H1 (cell line): ENCODE measurements around the gene TRAF3IP3. TPM values are rescaled to one million over a fixed set of nuclear protein-coding genes. Genes with fewer than 3 reads are reported as not detected.

ENCODE experiments used
- CBX5 ChIP-seq: fragments of 300-800, 300-1000 bp; sonication (generic); IDR thresholded peaks from 2 replicates; pipeline ENCODE4 v1.7.1; 2016; ENCODE audit warnings: antibody characterized with exemption, low read length, low read depth
- GTF2F1 ChIP-seq: IDR thresholded peaks from 2 replicates; pipeline ENCODE4 v1.6.1; 2012; ENCODE audit warnings: low read depth, low read length, improper control_type of control experiment, borderline replicate concordance
- NANOG ChIP-seq: IDR thresholded peaks from 2 replicates; pipeline ENCODE4 v1.6.1; 2011; ENCODE audit warnings: low read length, low read depth, mild to moderate bottlenecking, inconsistent platforms; ENCODE audit not compliant: insufficient read depth, poor library complexity, severe bottlenecking
- polyA plus RNA-seq, 7 experiments: library from polyadenylated mRNA; depleted of rRNA in 3 of 7; stranded (reverse) in 5 of 7; unstranded in 2 of 7; fragments of >200 nt in 5 of 7; fragments of 200-250 nt in 2 of 7; gene quantifications; 1 replicate in 5 of 7; 2 replicates in 1 of 7; 4 replicates in 1 of 7; pipeline versions ENCODE4 v1.2.1 to v1.2.3, GENCODE V29; 2011 to 2013; ENCODE audit warnings: missing spikeins in 2 of 7, mixed read lengths in 2 of 7
- total RNA-seq: library from RNA; stranded (reverse); fragmentation: NEBNext Ultra II Directional; extraction: Animal tissue kit (Norgen Biotek cat#: 25700); gene quantifications from 2 replicates; pipeline ENCODE4 v1.2.1, GENCODE V29; 2021
- TF ChIP-seq, protein P1 (sequence below): IDR thresholded peaks from 2 replicates; pipeline ENCODE4 v1.6.1; 2012; ENCODE audit warnings: low read length, inconsistent platforms
- TF ChIP-seq, protein P2 (sequence below): IDR thresholded peaks from 2 replicates; pipeline ENCODE4 v1.6.1; 2012; ENCODE audit warnings: inconsistent platforms

Gene TRAF3IP3
- total and polyA plus RNA-seq, 2 of the 8 experiments (the other 6 are each of a cell fraction or from before 2014, with no cell fraction given) = not detected

DNA sequence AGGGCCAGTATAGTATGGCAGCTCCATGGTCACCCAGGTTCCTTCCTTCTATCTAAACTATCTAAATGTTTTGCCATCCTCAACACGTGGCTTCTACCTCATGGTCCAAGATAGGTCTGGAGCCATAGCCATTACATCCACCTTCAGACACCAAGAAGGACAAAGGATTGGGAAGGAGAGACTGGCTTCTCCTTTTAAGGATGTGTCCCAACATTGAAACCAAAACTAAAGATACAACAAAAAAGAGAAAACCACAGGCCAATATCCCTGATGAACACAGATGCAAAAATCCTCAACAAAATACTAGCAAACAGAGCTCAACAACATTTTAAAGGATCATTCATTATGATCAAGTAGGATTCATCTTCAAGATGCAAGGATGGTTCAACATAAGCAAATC, 26.4 kb upstream of the TRAF3IP3 start (continued):
- TF ChIP-seq, protein P1, sequence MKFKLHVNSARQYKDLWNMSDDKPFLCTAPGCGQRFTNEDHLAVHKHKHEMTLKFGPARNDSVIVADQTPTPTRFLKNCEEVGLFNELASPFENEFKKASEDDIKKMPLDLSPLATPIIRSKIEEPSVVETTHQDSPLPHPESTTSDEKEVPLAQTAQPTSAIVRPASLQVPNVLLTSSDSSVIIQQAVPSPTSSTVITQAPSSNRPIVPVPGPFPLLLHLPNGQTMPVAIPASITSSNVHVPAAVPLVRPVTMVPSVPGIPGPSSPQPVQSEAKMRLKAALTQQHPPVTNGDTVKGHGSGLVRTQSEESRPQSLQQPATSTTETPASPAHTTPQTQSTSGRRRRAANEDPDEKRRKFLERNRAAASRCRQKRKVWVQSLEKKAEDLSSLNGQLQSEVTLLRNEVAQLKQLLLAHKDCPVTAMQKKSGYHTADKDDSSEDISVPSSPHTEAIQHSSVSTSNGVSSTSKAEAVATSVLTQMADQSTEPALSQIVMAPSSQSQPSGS = no peak
- TF ChIP-seq NANOG = no peak
- TF ChIP-seq, protein P2, sequence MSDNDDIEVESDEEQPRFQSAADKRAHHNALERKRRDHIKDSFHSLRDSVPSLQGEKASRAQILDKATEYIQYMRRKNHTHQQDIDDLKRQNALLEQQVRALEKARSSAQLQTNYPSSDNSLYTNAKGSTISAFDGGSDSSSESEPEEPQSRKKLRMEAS = no peak
- TF ChIP-seq CBX5 = no peak
- TF ChIP-seq GTF2F1 = no peak
- TF ChIP-seq, all 59 proteins: peak for 0
